ENCODE data around the gene ADAM22.
"Not testable (repeated sequence)": the region's sequence is repeated elsewhere in the genome, so short reads cannot be mapped to it uniquely, and the experiment has no call there.

Gene ADAM22

DNA sequence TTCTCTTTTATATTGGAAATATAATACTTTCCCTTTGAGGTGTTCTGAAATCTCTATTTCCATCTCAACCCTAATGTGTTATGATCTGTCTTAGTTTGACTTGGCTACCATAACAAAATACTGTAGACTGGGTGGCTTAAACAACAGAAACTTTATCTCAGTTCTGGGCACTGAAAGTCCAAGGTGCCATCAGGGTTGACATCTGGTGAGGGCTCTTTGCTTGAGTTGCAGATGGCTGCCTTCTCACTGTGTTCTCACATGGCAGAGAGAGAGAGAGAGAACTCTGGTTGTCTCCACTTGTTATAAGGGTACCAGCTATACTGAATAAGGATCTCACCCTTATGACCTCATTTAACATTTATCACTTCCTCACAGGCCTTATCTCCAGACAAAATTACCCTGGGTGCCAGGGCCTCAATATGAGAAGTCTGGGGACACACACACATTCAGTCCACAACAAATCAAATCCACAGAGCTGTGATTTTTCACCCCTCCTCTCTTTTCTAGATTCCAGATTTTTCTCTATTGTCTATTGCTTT lies 181.3 kb downstream of the ADAM22 start:
- DNase-seq, result peak; percentile 6

- no peak for DNase-seq
Measured at GRCh38 chr7:88115816-88116215, 181.8 kb downstream of the ADAM22 start.

- DNase-seq, result no peak
Measured at GRCh38 chr7:88116235-88116795, 182.3 kb downstream of the ADAM22 start.

DNA sequence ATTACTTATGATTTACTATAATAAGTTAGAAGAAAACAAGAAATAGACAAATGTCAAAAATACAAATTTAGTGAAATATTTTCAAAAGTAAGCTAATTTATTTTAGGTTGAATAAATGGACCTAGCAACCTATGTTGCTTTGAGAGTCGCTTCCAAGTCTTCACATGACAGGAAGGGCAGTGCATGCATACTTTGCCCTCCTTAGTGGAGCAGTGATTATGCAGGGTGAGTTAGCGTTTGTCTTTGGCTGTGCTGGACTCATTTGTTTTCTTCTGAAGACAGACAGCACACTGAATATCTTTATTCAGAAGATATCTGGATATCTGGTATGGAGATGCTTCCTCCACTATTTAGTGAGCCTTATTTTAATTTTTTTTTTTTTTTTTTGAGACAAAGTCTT lies 183.3 kb downstream of the ADAM22 start:
- no peak for DNase-seq

DNA sequence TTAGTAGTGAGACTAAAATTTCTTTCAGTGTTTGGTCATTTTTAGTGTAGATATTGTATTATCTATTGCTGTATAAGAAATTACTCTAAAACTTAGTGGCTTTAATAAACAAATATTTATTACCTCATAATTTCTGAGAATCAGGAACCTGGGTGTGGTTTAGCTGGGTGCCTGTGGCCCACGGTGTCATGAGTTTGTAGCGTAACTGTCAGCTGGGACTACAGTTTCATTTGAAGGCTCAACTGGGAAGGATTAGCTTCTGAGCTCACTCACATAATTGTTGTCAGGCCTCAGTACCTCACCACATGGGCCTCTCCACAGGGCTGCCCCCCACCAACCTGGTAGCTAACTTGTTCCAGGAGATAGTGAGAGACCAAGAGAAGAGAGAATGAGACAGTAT lies 187.3 kb downstream of the ADAM22 start:
- DNase-seq, result no peak

DNA sequence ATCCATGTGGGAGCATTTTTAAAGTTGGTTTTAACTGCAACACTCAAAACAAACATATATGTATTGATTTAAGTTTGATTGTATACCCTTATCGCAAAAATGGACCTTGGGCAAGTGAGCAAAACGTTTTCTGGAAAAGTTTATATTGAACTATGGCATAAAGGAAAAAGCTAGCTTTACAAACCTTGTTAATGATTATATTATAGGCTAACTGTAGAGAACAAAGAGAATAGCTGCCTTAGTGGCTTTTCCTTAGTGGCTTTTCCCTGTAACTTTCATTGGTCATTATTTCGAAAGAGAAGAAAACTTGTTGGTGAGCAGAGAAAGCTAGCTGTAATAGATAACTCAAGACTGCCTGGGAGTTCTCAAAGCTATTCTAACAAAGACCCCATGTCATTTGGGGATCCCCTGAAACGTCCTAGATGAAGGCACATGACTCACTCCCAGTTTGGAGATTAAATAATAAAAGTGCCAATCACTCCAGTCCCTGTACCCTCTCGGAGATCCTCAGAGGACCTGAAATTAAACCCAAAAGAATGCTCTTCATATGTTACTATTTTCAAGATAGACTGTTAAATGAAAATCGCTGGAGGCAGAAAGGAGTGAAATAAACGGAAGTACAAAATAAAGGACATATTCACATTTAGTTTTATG lies 193.7 kb downstream of the ADAM22 start:
- DNase-seq, result no peak

GRCh38 chr7:88132725-88133124 lies 198.7 kb downstream of the ADAM22 start:
- DNase-seq, result peak; percentile 9

- DNase-seq, result no peak
Measured at GRCh38 chr7:88140947-88141346, 206.9 kb downstream of the ADAM22 start.

GRCh38 chr7:88141479-88141878 lies 207.4 kb downstream of the ADAM22 start:
- DNase-seq, result no peak

DNA sequence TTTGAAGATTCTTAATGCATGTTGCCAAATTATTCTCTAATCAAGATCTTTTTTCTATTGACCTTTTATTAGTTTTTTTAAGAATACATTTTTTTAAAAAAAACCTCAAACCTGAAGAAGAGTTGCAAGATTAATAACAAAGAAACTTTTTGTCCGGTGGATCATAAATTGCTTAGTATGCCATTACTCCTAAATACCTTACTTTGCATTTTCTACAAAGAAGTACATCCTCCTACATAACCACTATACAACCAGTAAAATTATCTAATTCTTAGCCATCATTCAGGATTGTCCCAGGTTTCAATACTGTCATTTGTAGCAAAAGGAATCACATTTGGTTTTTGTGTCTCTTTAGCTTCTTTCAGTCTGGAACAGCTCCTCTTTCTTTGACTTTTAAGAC lies 207.9 kb downstream of the ADAM22 start:
- no peak for DNase-seq

- no peak for DNase-seq
Measured at GRCh38 chr7:88146616-88147015, 212.6 kb downstream of the ADAM22 start.

DNA sequence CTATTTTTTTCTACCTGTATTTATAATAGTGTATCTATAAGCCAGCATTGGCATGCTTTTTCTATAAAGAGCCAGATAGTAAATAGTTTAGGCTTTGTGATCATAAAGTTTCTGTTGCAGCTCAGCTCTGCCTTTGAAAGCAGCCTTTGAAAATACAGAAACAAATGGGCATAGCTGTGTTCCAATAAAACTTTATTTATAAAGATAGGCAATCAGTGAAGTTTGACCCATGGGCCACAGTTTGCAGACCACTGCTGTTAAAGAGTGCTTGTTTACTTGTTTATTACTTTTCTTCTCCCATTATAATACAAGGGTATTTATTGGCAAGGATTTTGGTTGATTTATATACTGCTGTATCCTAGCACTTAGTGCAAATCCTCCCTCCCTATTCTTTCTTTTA lies 213.3 kb downstream of the ADAM22 start:
- DNase-seq, result no peak

DNA sequence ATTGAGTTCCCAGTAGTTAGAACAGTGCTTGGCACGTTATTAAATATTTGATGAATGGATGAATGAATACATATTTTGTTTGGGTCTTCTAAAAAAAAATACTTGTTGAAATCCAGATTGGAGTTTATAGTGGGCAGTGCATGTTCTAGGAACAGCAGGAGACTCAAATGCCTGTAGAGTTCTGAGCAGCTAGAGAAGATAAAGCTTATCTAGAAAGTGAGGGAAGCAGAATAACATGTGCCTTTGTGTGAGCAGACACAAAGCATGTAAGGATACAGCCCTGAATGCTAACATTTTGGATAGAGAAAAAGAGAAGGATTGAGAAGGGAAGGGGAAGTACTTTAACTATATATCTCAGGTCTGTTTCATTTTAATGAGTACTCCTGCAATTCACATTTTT lies 213.9 kb downstream of the ADAM22 start:
- DNase-seq, result peak; percentile 40

GRCh38 chr7:88150033-88150432 lies 216.0 kb downstream of the ADAM22 start:
- no peak for DNase-seq

DNA sequence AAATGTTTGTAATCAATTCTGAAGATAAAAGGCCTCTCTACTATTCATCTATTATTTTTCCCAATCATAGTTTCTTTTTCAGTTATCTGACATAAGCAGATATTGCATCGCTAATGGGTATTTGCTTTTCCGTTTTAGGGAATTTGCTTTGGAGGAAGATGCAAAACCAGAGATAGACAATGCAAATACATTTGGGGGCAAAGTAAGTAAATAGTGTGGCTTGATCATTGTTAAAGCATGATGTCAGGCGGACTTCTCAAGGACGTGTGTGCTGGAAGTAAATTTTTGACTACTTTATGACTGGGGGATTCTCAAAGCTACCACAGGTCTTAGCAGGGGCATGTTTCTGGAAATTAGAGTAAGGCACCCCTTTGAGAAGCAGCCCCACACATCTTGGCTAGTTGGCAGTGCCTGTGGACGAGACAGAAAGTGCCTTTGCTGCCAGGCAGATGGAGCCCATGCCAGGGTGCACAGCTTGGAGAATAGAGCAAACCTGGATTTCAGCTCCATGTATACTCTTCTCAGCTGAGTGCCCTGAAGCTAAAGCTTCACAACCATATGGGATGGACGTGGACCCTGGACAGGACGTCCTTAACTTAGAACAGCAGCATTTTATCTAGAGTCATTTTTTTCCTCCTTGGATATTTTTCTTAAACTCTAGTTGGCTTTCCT lies 217.2 kb downstream of the ADAM22 start:
- DNase-seq, result no peak

GRCh38 chr7:88153378-88153777 lies 219.3 kb downstream of the ADAM22 start:
- DNase-seq, result no peak

- no peak for DNase-seq
Measured at GRCh38 chr7:88155756-88156155, 221.7 kb downstream of the ADAM22 start.

- no peak for DNase-seq
Measured at GRCh38 chr7:88156356-88156755, 222.3 kb downstream of the ADAM22 start.

GRCh38 chr7:88159741-88160140 lies 225.7 kb downstream of the ADAM22 start:
- DNase-seq, result not testable (repeated sequence)

DNA sequence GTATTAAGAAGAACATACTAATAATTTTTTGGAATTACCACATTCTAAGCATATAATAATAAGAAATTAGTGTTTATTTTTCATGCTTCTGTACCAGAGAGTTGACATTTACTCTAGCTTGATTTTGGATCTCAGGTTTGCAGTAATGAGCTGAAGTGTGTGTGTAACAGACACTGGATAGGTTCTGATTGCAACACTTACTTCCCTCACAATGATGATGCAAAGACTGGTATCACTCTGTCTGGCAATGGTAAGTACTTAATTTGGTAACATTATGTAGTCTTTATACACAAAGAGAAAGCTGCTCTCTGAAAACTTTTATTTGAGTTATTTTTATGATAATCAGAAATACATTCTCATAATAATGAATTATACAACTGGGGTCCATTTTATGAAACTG lies 231.6 kb downstream of the ADAM22 start:
- peak; percentile 39 for DNase-seq

- DNase-seq, result no peak
Measured at GRCh38 chr7:88167223-88167622, 233.2 kb downstream of the ADAM22 start.

DNA sequence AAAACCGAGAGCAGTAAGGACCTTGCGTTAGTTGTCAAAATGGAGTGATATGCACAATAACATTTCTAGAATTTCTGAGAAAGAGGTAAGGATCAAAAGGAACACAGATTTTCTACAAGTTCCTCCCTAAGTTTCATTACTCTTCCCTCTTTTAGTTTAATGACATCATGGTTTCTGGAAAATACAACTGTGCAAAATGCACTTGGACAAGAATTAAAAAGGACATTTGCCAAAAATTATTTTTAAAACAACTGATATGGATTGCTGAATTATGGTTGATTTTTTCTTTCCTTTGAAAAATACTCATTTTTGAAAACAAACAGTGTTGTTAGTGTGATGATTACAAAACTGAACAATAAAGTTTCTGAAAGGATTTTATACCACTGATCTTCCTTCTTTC lies 233.7 kb downstream of the ADAM22 start:
- no peak for DNase-seq

DNA sequence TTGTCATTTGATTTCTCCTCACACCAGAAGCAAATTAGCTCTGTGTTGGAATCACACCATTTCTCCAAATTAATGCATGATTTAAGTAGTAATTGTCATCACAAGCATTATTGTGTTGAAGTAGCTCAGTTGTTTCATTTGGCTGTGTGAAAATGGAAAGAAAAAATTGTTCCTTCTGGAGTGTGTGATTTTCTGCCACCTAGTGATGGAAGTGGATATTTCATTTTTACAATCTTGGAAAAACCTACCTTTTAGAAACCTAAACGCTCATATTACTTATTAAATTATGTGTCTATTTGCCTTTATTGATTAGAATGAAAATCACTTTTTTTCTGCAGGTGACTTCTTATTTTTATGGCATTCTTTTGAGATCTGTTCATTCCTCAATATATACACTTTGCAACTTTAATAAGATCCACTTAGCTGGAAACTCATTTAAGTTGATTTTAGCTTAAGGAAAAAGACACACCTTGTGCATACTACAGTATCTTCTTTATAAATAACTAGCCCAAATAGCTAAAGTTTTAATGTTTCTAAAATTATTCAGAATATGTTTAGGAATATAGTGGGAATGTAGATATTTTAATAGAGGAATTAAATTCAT lies 235.8 kb downstream of the ADAM22 start:
- DNase-seq, result peak; percentile 45

GRCh38 chr7:88172842-88173241 lies 238.8 kb downstream of the ADAM22 start:
- no peak for DNase-seq

All from hematopoietic multipotent progenitor cell treated with erythropoietin and hydrocortisone succinate and interleukin-3 and kit ligand, for 6 days (in vitro differentiated cells).